ENCODE measurements around the gene CHD2.

Gene CHD2

GRCh38 chr15:92989470-92989869 lies 89.3 kb downstream of the CHD2 start:
- H3K9ac ChIP-seq (ENCODE audit: low read length in 2 of 2), result no peak overlapping the region
- H3K4me3 ChIP-seq (ENCODE audit: low read length in 2 of 2), result no peak overlapping the region
- H3K27ac ChIP-seq (ENCODE audit: low read length), result no peak overlapping the region
- peaks cover 35 to 42% of the 10 kb centered on the region in 2 donors for H3K36me3 ChIP-seq (ENCODE audit: control insufficient read depth in 2 of 2, insufficient read depth in 2 of 2, low read length in 2 of 2)
- no peaks in the 10 kb centered on the region for H3K9me3 ChIP-seq (ENCODE audit: control insufficient read depth in 2 of 2, low read length in 2 of 2)
- H3K27me3 ChIP-seq (ENCODE audit: control insufficient read depth in 1 of 2, insufficient read depth in 2 of 2, low read length in 2 of 2), result no peaks in the 10 kb centered on the region
- no peaks in the 10 kb centered on the region for H3K4me1 ChIP-seq (ENCODE audit: control insufficient read depth, insufficient read depth, low read length)

- H3K9ac ChIP-seq (ENCODE audit: low read length in 2 of 2), result no peak overlapping the region
- no peak overlapping the region for H3K4me3 ChIP-seq (ENCODE audit: low read length in 2 of 2)
- H3K27me3 ChIP-seq (ENCODE audit: control insufficient read depth in 1 of 2, insufficient read depth in 2 of 2, low read length in 2 of 2), result no peaks in the 10 kb centered on the region
- H3K4me1 ChIP-seq (ENCODE audit: control insufficient read depth, insufficient read depth, low read length), result no peaks in the 10 kb centered on the region
- no peak overlapping the region for H3K27ac ChIP-seq (ENCODE audit: low read length)
- H3K36me3 ChIP-seq (ENCODE audit: control insufficient read depth in 2 of 2, insufficient read depth in 2 of 2, low read length in 2 of 2), result peaks cover 33 to 41% of the 10 kb centered on the region in 2 donors
- H3K9me3 ChIP-seq (ENCODE audit: control insufficient read depth in 2 of 2, low read length in 2 of 2), result no peaks in the 10 kb centered on the region
Measured at GRCh38 chr15:92990031-92990430, 89.9 kb downstream of the CHD2 start.

GRCh38 chr15:92992720-92993119 lies 92.6 kb downstream of the CHD2 start:
- Histone ChIP-seq H3K36me3 (ENCODE audit: control insufficient read depth in 2 of 2, insufficient read depth in 2 of 2, low read length in 2 of 2) (peaks cover 42% of the 10 kb centered on the region in 2 donors), H3K9me3 (ENCODE audit: control insufficient read depth in 2 of 2, low read length in 2 of 2) (no peaks in the 10 kb centered on the region), H3K27ac (ENCODE audit: low read length) (no peak overlapping the region), H3K27me3 (ENCODE audit: control insufficient read depth in 1 of 2, insufficient read depth in 2 of 2, low read length in 2 of 2) (no peaks in the 10 kb centered on the region), H3K4me3 (ENCODE audit: low read length in 2 of 2) (no peak overlapping the region), H3K4me1 (ENCODE audit: control insufficient read depth, insufficient read depth, low read length) (no peaks in the 10 kb centered on the region), H3K9ac (ENCODE audit: low read length in 2 of 2) (no peak overlapping the region)

GRCh38 chr15:92997821-92998220 lies 97.7 kb downstream of the CHD2 start:
- no peak overlapping the region for H3K27ac ChIP-seq (ENCODE audit: low read length)
- peaks cover 41 to 54% of the 10 kb centered on the region in 2 donors for H3K36me3 ChIP-seq (ENCODE audit: control insufficient read depth in 2 of 2, insufficient read depth in 2 of 2, low read length in 2 of 2)
- no peaks in the 10 kb centered on the region for H3K4me1 ChIP-seq (ENCODE audit: control insufficient read depth, insufficient read depth, low read length)

GRCh38 chr15:93001156-93001555 lies 101.0 kb downstream of the CHD2 start:
- no peaks in the 10 kb centered on the region for H3K9me3 ChIP-seq (ENCODE audit: control insufficient read depth in 2 of 2, low read length in 2 of 2)
- H3K27ac ChIP-seq (ENCODE audit: low read length), result no peak overlapping the region
- H3K27me3 ChIP-seq (ENCODE audit: control insufficient read depth in 1 of 2, insufficient read depth in 2 of 2, low read length in 2 of 2), result no peaks in the 10 kb centered on the region
- H3K4me3 ChIP-seq (ENCODE audit: low read length in 2 of 2), result no peak overlapping the region
- no peaks in the 10 kb centered on the region for H3K4me1 ChIP-seq (ENCODE audit: control insufficient read depth, insufficient read depth, low read length)
- no peak overlapping the region for H3K9ac ChIP-seq (ENCODE audit: low read length in 2 of 2)
- H3K36me3 ChIP-seq (ENCODE audit: control insufficient read depth in 2 of 2, insufficient read depth in 2 of 2, low read length in 2 of 2), result peaks cover 41 to 61% of the 10 kb centered on the region in 2 donors

More at GRCh38 chr15:92997821-92998220, 97.7 kb downstream of the CHD2 start:
- Histone ChIP-seq H3K9me3 (ENCODE audit: control insufficient read depth in 2 of 2, low read length in 2 of 2) (no peaks in the 10 kb centered on the region), H3K4me3 (ENCODE audit: low read length in 2 of 2) (no peak overlapping the region), H3K9ac (ENCODE audit: low read length in 2 of 2) (no peak overlapping the region), H3K27me3 (ENCODE audit: control insufficient read depth in 1 of 2, insufficient read depth in 2 of 2, low read length in 2 of 2) (no peaks in the 10 kb centered on the region)

GRCh38 chr15:93001881-93002280 lies 101.8 kb downstream of the CHD2 start:
- H3K4me1 ChIP-seq (ENCODE audit: control insufficient read depth, insufficient read depth, low read length), result no peaks in the 10 kb centered on the region
- no peaks in the 10 kb centered on the region for H3K9me3 ChIP-seq (ENCODE audit: control insufficient read depth in 2 of 2, low read length in 2 of 2)
- H3K4me3 ChIP-seq (ENCODE audit: low read length in 2 of 2), result no peak overlapping the region
- peaks cover 41 to 65% of the 10 kb centered on the region in 2 donors for H3K36me3 ChIP-seq (ENCODE audit: control insufficient read depth in 2 of 2, insufficient read depth in 2 of 2, low read length in 2 of 2)
- H3K9ac ChIP-seq (ENCODE audit: low read length in 2 of 2), result no peak overlapping the region
- no peaks in the 10 kb centered on the region for H3K27me3 ChIP-seq (ENCODE audit: control insufficient read depth in 1 of 2, insufficient read depth in 2 of 2, low read length in 2 of 2)
- no peak overlapping the region for H3K27ac ChIP-seq (ENCODE audit: low read length)

GRCh38 chr15:93005133-93005532 lies 105.0 kb downstream of the CHD2 start:
- Histone ChIP-seq H3K27ac (ENCODE audit: low read length) (no peak overlapping the region), H3K4me1 (ENCODE audit: control insufficient read depth, insufficient read depth, low read length) (no peaks in the 10 kb centered on the region), H3K9ac (ENCODE audit: low read length in 2 of 2) (no peak overlapping the region), H3K27me3 (ENCODE audit: control insufficient read depth in 1 of 2, insufficient read depth in 2 of 2, low read length in 2 of 2) (no peaks in the 10 kb centered on the region), H3K9me3 (ENCODE audit: control insufficient read depth in 2 of 2, low read length in 2 of 2) (no peaks in the 10 kb centered on the region), H3K4me3 (ENCODE audit: low read length in 2 of 2) (no peak overlapping the region), H3K36me3 (ENCODE audit: control insufficient read depth in 2 of 2, insufficient read depth in 2 of 2, low read length in 2 of 2) (peaks cover 44 to 65% of the 10 kb centered on the region in 2 donors)

GRCh38 chr15:93007994-93008393 lies 107.9 kb downstream of the CHD2 start:
- Histone ChIP-seq H3K27me3 (ENCODE audit: control insufficient read depth in 1 of 2, insufficient read depth in 2 of 2, low read length in 2 of 2) (no peaks in the 10 kb centered on the region), H3K9me3 (ENCODE audit: control insufficient read depth in 2 of 2, low read length in 2 of 2) (no peaks in the 10 kb centered on the region), H3K27ac (ENCODE audit: low read length) (no peak overlapping the region), H3K9ac (ENCODE audit: low read length in 2 of 2) (no peak overlapping the region), H3K36me3 (ENCODE audit: control insufficient read depth in 2 of 2, insufficient read depth in 2 of 2, low read length in 2 of 2) (peaks cover 57 to 64% of the 10 kb centered on the region in 2 donors), H3K4me3 (ENCODE audit: low read length in 2 of 2) (no peak overlapping the region), H3K4me1 (ENCODE audit: control insufficient read depth, insufficient read depth, low read length) (no peaks in the 10 kb centered on the region)

GRCh38 chr15:93012786-93013185 lies 112.7 kb downstream of the CHD2 start:
- no peaks in the 10 kb centered on the region for H3K27me3 ChIP-seq (ENCODE audit: control insufficient read depth in 1 of 2, insufficient read depth in 2 of 2, low read length in 2 of 2)
- H3K4me3 ChIP-seq (ENCODE audit: low read length in 2 of 2), result no peak overlapping the region
- no peak overlapping the region for H3K27ac ChIP-seq (ENCODE audit: low read length)
- no peaks in the 10 kb centered on the region for H3K9me3 ChIP-seq (ENCODE audit: control insufficient read depth in 2 of 2, low read length in 2 of 2)
- H3K36me3 ChIP-seq (ENCODE audit: control insufficient read depth in 2 of 2, insufficient read depth in 2 of 2, low read length in 2 of 2), result peaks cover 69 to 78% of the 10 kb centered on the region in 2 donors
- no peak overlapping the region for H3K9ac ChIP-seq (ENCODE audit: low read length in 2 of 2)
- no peaks in the 10 kb centered on the region for H3K4me1 ChIP-seq (ENCODE audit: control insufficient read depth, insufficient read depth, low read length)

GRCh38 chr15:93017526-93017925 lies 117.4 kb downstream of the CHD2 start:
- H3K36me3 ChIP-seq (ENCODE audit: control insufficient read depth in 2 of 2, insufficient read depth in 2 of 2, low read length in 2 of 2), result peaks cover 65 to 75% of the 10 kb centered on the region in 2 donors
- H3K9ac ChIP-seq (ENCODE audit: low read length in 2 of 2), result no peak overlapping the region
- H3K27ac ChIP-seq (ENCODE audit: low read length), result no peak overlapping the region
- H3K27me3 ChIP-seq (ENCODE audit: control insufficient read depth in 1 of 2, insufficient read depth in 2 of 2, low read length in 2 of 2), result no peaks in the 10 kb centered on the region
- H3K9me3 ChIP-seq (ENCODE audit: control insufficient read depth in 2 of 2, low read length in 2 of 2), result no peaks in the 10 kb centered on the region
- peaks cover 2% of the 10 kb centered on the region for H3K4me1 ChIP-seq (ENCODE audit: control insufficient read depth, insufficient read depth, low read length)
- no peak overlapping the region for H3K4me3 ChIP-seq (ENCODE audit: low read length in 2 of 2)

- Histone ChIP-seq H3K36me3 (ENCODE audit: control insufficient read depth in 2 of 2, insufficient read depth in 2 of 2, low read length in 2 of 2) (peaks cover 62 to 68% of the 10 kb centered on the region in 2 donors), H3K27me3 (ENCODE audit: control insufficient read depth in 1 of 2, insufficient read depth in 2 of 2, low read length in 2 of 2) (no peaks in the 10 kb centered on the region), H3K9me3 (ENCODE audit: control insufficient read depth in 2 of 2, low read length in 2 of 2) (no peaks in the 10 kb centered on the region), H3K4me1 (ENCODE audit: control insufficient read depth, insufficient read depth, low read length) (peaks cover 5% of the 10 kb centered on the region), H3K27ac (ENCODE audit: low read length) (no peak overlapping the region), H3K9ac (ENCODE audit: low read length in 2 of 2) (no peak overlapping the region), H3K4me3 (ENCODE audit: low read length in 2 of 2) (no peak overlapping the region)
Measured at GRCh38 chr15:93018574-93018973, 118.5 kb downstream of the CHD2 start.
